PC-3 (cell line): ENCODE data around the gene NBAS. TPM values are rescaled to one million over a fixed set of nuclear protein-coding genes. Genes with fewer than 3 reads are reported as not detected.

Source experiments
- ATAC-seq: fragments of 200-7000 bp; cut with Tn5 transposase; 2 replicates; pipeline ENCODE4 v1.9.1; 2020; ENCODE audit warnings: mild to moderate bottlenecking, moderate library complexity
- BruUV-seq: library from RNA; stranded (reverse); fragments of 400-500 nt; replicated peaks from 2 replicates; lab custom pipeline; 2021; lab: Mats Ljungman, UMichigan
- CTCF ChIA-PET: fragments of 300-600 bp; sonication (Branson Sonifier 250); formaldehyde crosslinking; loops from one replicate; lab custom pipeline; 2022; ENCODE audit warnings: antibody characterized with exemption; lab: Charles Lee
- POLR2A ChIA-PET: fragments of 300-600 bp; sonication (Branson Sonifier 250); formaldehyde crosslinking; loops from one replicate; lab custom pipeline; 2022; ENCODE audit warnings: antibody characterized with exemption; ENCODE audit not compliant: unreplicated experiment; lab: Charles Lee
- DNase-seq: peaks from one replicate; pipeline ENCODE4 v3.0.0-alpha.2; 2015
- H2AFZ ChIP-seq: fragments of 300-600 bp; sonication (generic); 2 replicates; pipeline ENCODE4 v1.6.0; 2016; ENCODE audit warnings: antibody characterized with exemption, low read length
- H3F3A ChIP-seq: fragments of 300-600 bp; sonication (generic); one replicate; pipeline ENCODE4 v1.6.0; 2017; ENCODE audit warnings: antibody characterized with exemption, low read length, control low read depth, mild to moderate bottlenecking; ENCODE audit not compliant: unreplicated experiment
- H3K27ac ChIP-seq: fragments of 300-600 bp; sonication (generic); 2 replicates; pipeline ENCODE4 v1.5.1; 2016; ENCODE audit warnings: mild to moderate bottlenecking, low read length
- H3K27me3 ChIP-seq: fragments of 300-600 bp; sonication (generic); 2 replicates; pipeline ENCODE4 v1.6.1; 2016; ENCODE audit warnings: low read length, mixed read lengths
- H3K36me3 ChIP-seq: fragments of 300-600 bp; sonication (generic); 2 replicates; pipeline ENCODE4 v1.6.1; 2016; ENCODE audit warnings: low read depth, mixed run types, low read length, mixed read lengths
- H3K4me1 ChIP-seq: fragments of 300-600 bp; sonication (generic); 2 replicates; pipeline ENCODE4 v1.5.1; 2016; ENCODE audit warnings: low read length; ENCODE audit not compliant: insufficient read depth
- H3K4me2 ChIP-seq: fragments of 300-600 bp; sonication (generic); 2 replicates; pipeline ENCODE4 v1.6.0; 2016; ENCODE audit warnings: low read length
- H3K4me3 ChIP-seq: fragments of 300-600 bp; sonication (generic); 2 replicates; pipeline ENCODE4 v1.5.1; 2016; ENCODE audit warnings: mild to moderate bottlenecking, low read length, mixed read lengths
- H3K79me2 ChIP-seq: fragments of 300-600 bp; sonication (generic); 2 replicates; pipeline ENCODE4 v1.6.1; 2017; ENCODE audit warnings: low read length, mixed read lengths
- H3K9ac ChIP-seq: fragments of 300-600 bp; sonication (generic); 2 replicates; pipeline ENCODE4 v1.6.0; 2016; ENCODE audit warnings: mild to moderate bottlenecking, low read length
- H3K9me2 ChIP-seq: fragments of 300-600 bp; sonication (generic); replicated peaks from 2 replicates; pipeline ENCODE4 v1.6.1; 2016; ENCODE audit warnings: mixed run types, low read length, mixed read lengths
- H3K9me3 ChIP-seq: fragments of 300-600 bp; sonication (generic); 2 replicates; pipeline ENCODE4 v1.6.1; 2016; ENCODE audit warnings: low read length, mixed read lengths
- H4K20me1 ChIP-seq: fragments of 300-600 bp; sonication (generic); 2 replicates; pipeline ENCODE4 v1.6.1; 2016; ENCODE audit warnings: low read length, mixed read lengths
- CTCF ChIP-seq: fragments of 300-600 bp; sonication (generic); conservative IDR thresholded peaks from 2 replicates; pipeline ENCODE4 v1.5.1; 2017; ENCODE audit warnings: antibody characterized with exemption, low read depth, mild to moderate bottlenecking, low read length
- EZH2 ChIP-seq: fragments of 300-600 bp; sonication (generic); IDR thresholded peaks from one replicate; pipeline ENCODE4 v1.6.1; 2017; ENCODE audit warnings: antibody characterized with exemption, mild to moderate bottlenecking, low read length; ENCODE audit not compliant: unreplicated experiment
- EZH2phosphoT487 ChIP-seq: fragments of 300-600 bp; sonication (generic); IDR thresholded peaks from 2 replicates; pipeline ENCODE4 v1.6.1; 2018; ENCODE audit warnings: mild to moderate bottlenecking, antibody characterized with exemption, low read length, borderline replicate concordance
- intact Hi-C: fragments of 100-400 bp; cut with micrococcal nuclease; formaldehyde crosslinking; loops from 2 replicates; pipeline ENCODE4 v1.9.0; 2023
- total RNA-seq: library from RNA; depleted of rRNA; stranded (reverse); fragments of >200 nt; gene quantifications from 2 replicates; pipeline ENCODE4 v1.2.3, GENCODE V29; 2014

The NBAS gene
- total RNA-seq, 1 experiment from 2014 or later = 37.2 TPM

DNA sequence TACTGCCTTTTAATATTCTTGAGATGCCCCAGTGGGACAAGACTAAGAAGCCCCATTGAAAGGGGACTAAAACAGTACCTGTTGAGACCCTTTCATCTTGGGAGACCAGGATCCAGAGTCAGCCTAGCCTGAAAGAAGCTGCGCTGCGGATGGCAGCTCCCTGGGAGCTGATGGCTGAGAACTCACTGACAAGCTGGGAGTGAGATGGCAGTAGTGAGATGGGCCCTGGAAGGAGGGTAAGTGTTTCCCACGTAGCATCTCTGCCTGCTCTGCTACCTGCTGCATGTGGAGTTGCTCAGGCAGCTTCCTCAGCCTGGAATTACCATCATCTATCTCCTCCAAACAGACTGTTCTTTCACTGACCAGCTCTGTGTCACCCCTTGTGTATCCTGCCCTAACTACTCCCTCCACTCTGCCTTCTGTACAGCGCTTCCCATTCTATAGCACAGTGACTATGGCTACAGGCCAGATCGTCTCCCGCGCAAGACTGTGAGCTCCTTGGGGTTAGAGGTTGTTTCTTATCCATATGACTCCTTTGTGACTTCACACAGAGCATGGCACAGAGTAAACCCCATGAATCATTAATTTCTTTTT, 330.4 kb downstream of the NBAS start:
- H3K36me3 ChIP-seq = peaks cover 6% of the 10 kb centered on the region
- ATAC-seq (no peak), DNase-seq (no peak)
- no peaks in the 10 kb centered on the region for H3K27me3 ChIP-seq
- H2AFZ ChIP-seq = no peak overlapping the region
- H3K4me3 ChIP-seq = no peak overlapping the region
- H3K4me2 ChIP-seq = no peak overlapping the region
- BruUV-seq = no TSS peak
- intact Hi-C loops = no loop called here
- no peaks in the 10 kb centered on the region for H3K79me2 ChIP-seq
- no peaks in the 10 kb centered on the region for H3K4me1 ChIP-seq
- no peaks in the 10 kb centered on the region for H3K9me2 ChIP-seq
- no peaks in the 10 kb centered on the region for H3K9me3 ChIP-seq
- no peaks in the 10 kb centered on the region for H3F3A ChIP-seq
- H3K9ac ChIP-seq = no peak overlapping the region
- no peak overlapping the region for H3K27ac ChIP-seq
- ChIA-PET CTCF (no interaction called here), POLR2A (no interaction called here)
- TF ChIP-seq CTCF = no peak
- TF ChIP-seq EZH2phosphoT487 = no peak
- TF ChIP-seq EZH2 = no peak
- H4K20me1 ChIP-seq = no peaks in the 10 kb centered on the region

- Histone ChIP-seq H3K36me3 (peaks cover 6% of the 10 kb centered on the region), H4K20me1 (no peaks in the 10 kb centered on the region), H3K9me2 (no peaks in the 10 kb centered on the region), H3F3A (no peaks in the 10 kb centered on the region), H3K79me2 (no peaks in the 10 kb centered on the region), H3K4me3 (no peak overlapping the region), H3K4me2 (no peak overlapping the region), H3K4me1 (no peaks in the 10 kb centered on the region), H2AFZ (no peak overlapping the region), H3K27me3 (no peaks in the 10 kb centered on the region), H3K9ac (no peak overlapping the region), H3K27ac (no peak overlapping the region), H3K9me3 (no peaks in the 10 kb centered on the region)
- TF ChIP-seq EZH2phosphoT487 = no peak
- BruUV-seq = no TSS peak
- POLR2A ChIA-PET = no interaction called here
- DNase-seq (no peak), ATAC-seq (no peak)
- intact Hi-C loops = no loop called here
- CTCF ChIA-PET = no interaction called here
These were observed 334.5 kb downstream of the NBAS start for GRCh38 chr2:15226661-15227060.

GRCh38 chr2:15225131-15225530, 336.0 kb downstream of the NBAS start:
- H3K4me2 ChIP-seq = no peak overlapping the region
- H3K9me3 ChIP-seq = no peaks in the 10 kb centered on the region
- intact Hi-C loops = no loop called here
- H3F3A ChIP-seq = no peaks in the 10 kb centered on the region
- no peak overlapping the region for H3K9ac ChIP-seq
- DNase-seq (no peak), ATAC-seq (no peak)
- ChIA-PET CTCF (no interaction called here), POLR2A (no interaction called here)
- BruUV-seq = no TSS peak
- no peaks in the 10 kb centered on the region for H3K9me2 ChIP-seq
- H3K27ac ChIP-seq = no peak overlapping the region
- H3K27me3 ChIP-seq = no peaks in the 10 kb centered on the region
- H4K20me1 ChIP-seq = no peaks in the 10 kb centered on the region
- no peak overlapping the region for H3K4me3 ChIP-seq
- H2AFZ ChIP-seq = no peak overlapping the region
- H3K36me3 ChIP-seq = peaks cover 6% of the 10 kb centered on the region
- H3K4me1 ChIP-seq = no peaks in the 10 kb centered on the region
- TF ChIP-seq EZH2phosphoT487 = no peak
- no peak for TF ChIP-seq EZH2
- TF ChIP-seq CTCF = no peak
- no peaks in the 10 kb centered on the region for H3K79me2 ChIP-seq
